ENCODE results near the gene RNF32. TPM values are rescaled to one million over a fixed set of nuclear protein-coding genes. Genes with fewer than 3 reads are reported as not detected.

The RNF32 gene
- total RNA-seq, 1 experiment from 2014 or later, result 0.61 TPM

DNA sequence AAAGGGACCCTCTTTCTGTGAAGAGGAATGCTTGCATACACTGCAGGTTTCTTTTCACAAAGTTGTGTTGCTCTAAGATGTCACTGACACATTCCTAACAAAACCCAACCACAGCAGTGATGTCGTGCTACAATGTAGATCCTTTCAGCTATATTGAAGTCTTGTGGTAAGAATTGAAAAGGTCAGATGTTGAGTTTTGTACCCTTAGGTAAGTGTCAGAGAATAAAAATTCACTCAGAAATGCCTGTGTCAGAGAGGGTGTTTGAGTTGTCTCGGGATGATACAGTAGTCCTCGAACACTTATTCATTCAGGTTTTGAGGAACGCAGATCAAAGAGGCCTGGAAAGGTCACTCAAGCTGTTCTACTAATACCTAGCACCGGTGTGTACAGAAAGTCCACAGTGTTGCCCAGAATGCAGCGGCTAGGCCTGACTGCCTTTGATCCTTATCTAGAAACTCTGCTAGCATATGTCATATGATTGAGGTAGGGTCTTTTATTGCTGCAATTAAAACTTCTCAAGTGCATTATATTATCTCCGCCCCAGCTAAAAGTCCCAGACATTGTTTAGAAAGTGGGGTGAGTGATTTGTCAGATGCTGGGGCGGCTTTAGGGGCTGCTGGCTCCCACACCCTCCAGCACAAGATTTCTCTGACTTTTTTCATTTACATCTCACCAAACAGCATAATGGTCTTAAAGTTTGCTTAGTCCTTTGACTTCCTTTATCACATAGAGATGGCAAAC lies 26.0 kb downstream of the RNF32 start:
- ATAC-seq, result peak; percentile 21; the same call in 1 of the 2 replicates
- POLR2A ChIA-PET, result no interaction called here
- H3K9me3 Mint-ChIP-seq, result no peaks in the 10 kb centered on the region
- peaks cover 8% of the 10 kb centered on the region for H3K27me3 Mint-ChIP-seq (ENCODE audit: low read depth)
- no peak for TF ChIP-seq NFATC4 (CRISPR knock-in tag; IDR thresholded peaks at IDR 0.05)
- TF ChIP-seq JUN (CRISPR knock-in tag; IDR thresholded peaks at IDR 0.05), result no peak
- TF ChIP-seq CREM (CRISPR knock-in tag; IDR thresholded peaks at IDR 0.05), result no peak
- TF ChIP-seq TP53 (CRISPR knock-in tag; IDR thresholded peaks at IDR 0.05), result no peak
- no peak for TF ChIP-seq IRF1 (CRISPR knock-in tag; IDR thresholded peaks at IDR 0.05)
- no peak for TF ChIP-seq RELA (CRISPR knock-in tag; IDR thresholded peaks at IDR 0.05; ENCODE audit: borderline replicate concordance)
- CTCF ChIA-PET, result interaction anchor here (2.2 kb wide), 1 partner anchor 87 kb away, joined by 10 read pairs; no protein-coding TSS in a partner anchor
- peaks cover 33% of the 10 kb centered on the region for H3K4me1 Mint-ChIP-seq
- H3K4me3 Mint-ChIP-seq, result no peak overlapping the region
- H3K27ac Mint-ChIP-seq, result 0 out of 2 replicates have a peak overlapping the region, but pooled peaks have one; percentile 78
- DNase-seq (ENCODE audit: low spot score), result no peak
- 0 out of 2 replicates have a peak, but pooled peaks cover 4% of the 10 kb centered on the region for H3K36me3 Mint-ChIP-seq

DNA sequence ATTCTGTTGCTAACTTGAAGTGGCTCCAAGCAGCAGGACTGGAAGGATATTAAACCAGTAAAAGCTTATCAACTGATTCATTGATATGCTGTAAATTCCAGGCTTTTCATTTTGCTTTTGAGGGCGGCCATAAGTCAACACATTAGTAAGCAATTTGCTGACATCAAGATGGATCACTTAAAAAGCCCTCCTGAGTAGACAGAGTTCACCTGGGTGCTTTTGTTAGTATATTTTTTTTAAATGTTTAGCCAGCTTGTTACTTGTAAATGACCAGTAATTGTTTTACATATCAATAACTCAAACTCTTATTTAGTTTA lies 26.5 kb downstream of the RNF32 start:
- POLR2A ChIA-PET, result no interaction called here

More for the DNA sequence above, 26.5 kb downstream of the RNF32 start:
- no peak overlapping the region for H3K4me3 Mint-ChIP-seq
- no peak for ATAC-seq
- peaks cover 8% of the 10 kb centered on the region for H3K27me3 Mint-ChIP-seq (ENCODE audit: low read depth)
- CTCF ChIA-PET, result interaction anchor here (2.2 kb wide), 1 partner anchor 87 kb away, joined by 10 read pairs; no protein-coding TSS in a partner anchor
- 0 out of 2 replicates have a peak, but pooled peaks cover 4% of the 10 kb centered on the region for H3K36me3 Mint-ChIP-seq
- no peak overlapping the region for H3K27ac Mint-ChIP-seq
- no peaks in the 10 kb centered on the region for H3K9me3 Mint-ChIP-seq
- TF ChIP-seq GABPB1 (CRISPR knock-in tag; IDR thresholded peaks at IDR 0.05) (no peak), ZNF416 (CRISPR knock-in tag; IDR thresholded peaks at IDR 0.05) (no peak), RORB (CRISPR knock-in tag; IDR thresholded peaks at IDR 0.05) (no peak), NR3C1 (CRISPR knock-in tag; conservative IDR thresholded peaks at IDR 0.05; ENCODE audit: low read depth) (no peak), SMAD4 (CRISPR knock-in tag; IDR thresholded peaks at IDR 0.05) (no peak), ATF3 (CRISPR knock-in tag; conservative IDR thresholded peaks at IDR 0.05) (no peak), MXD4 (CRISPR knock-in tag; IDR thresholded peaks at IDR 0.05; ENCODE audit: borderline replicate concordance) (no peak), ZNF671 (CRISPR knock-in tag; IDR thresholded peaks at IDR 0.05) (no peak), KAT7 (CRISPR knock-in tag; IDR thresholded peaks at IDR 0.05; ENCODE audit: borderline replicate concordance) (no peak), ATF2 (CRISPR knock-in tag; IDR thresholded peaks at IDR 0.05; ENCODE audit: borderline replicate concordance, low read depth) (no peak), FOXJ3 (CRISPR knock-in tag; IDR thresholded peaks at IDR 0.05; ENCODE audit: borderline replicate concordance) (no peak), NR2C2 (CRISPR knock-in tag; IDR thresholded peaks at IDR 0.05) (no peak), ZNF263 (CRISPR knock-in tag; IDR thresholded peaks at IDR 0.05; ENCODE audit: low read depth) (no peak), ZNF138 (CRISPR knock-in tag; conservative IDR thresholded peaks at IDR 0.05) (no peak), ZNF121 (CRISPR knock-in tag; IDR thresholded peaks at IDR 0.05) (no peak), ZNF532 (CRISPR knock-in tag; IDR thresholded peaks at IDR 0.05; ENCODE audit: borderline replicate concordance) (no peak), PRRX2 (CRISPR knock-in tag; IDR thresholded peaks at IDR 0.05) (no peak)
- TF ChIP-seq, protein P1, sequence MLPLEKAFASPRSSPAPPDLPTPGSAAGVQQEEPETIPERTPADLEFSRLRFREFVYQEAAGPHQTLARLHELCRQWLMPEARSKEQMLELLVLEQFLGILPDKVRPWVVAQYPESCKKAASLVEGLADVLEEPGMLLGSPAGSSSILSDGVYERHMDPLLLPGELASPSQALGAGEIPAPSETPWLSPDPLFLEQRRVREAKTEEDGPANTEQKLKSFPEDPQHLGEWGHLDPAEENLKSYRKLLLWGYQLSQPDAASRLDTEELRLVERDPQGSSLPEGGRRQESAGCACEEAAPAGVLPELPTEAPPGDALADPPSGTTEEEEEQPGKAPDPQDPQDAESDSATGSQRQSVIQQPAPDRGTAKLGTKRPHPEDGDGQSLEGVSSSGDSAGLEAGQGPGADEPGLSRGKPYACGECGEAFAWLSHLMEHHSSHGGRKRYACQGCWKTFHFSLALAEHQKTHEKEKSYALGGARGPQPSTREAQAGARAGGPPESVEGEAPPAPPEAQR (CRISPR knock-in tag; IDR thresholded peaks at IDR 0.05), result no peak
- no peak for DNase-seq (ENCODE audit: low spot score)
- H3K4me1 Mint-ChIP-seq, result peaks cover 33% of the 10 kb centered on the region

All from WTC11 (cell line).